OCI-LY3 (cell line): ENCODE results near the gene SULT4A1.

Experiments
- H2AFZ ChIP-seq: fragments of 200-600, 300-600 bp; shearing (Covaris generic); 2 replicates; pipeline ENCODE4 v1.6.0; 2014; ENCODE audit warnings: antibody characterized with exemption, low read depth, low read length
- H3K27ac ChIP-seq: fragments of 200-600, 300-600 bp; sonication (generic); 2 replicates; pipeline ENCODE4 v1.5.1; 2014; ENCODE audit warnings: mild to moderate bottlenecking, low read length, moderate library complexity, mixed read lengths
- H3K27me3 ChIP-seq: fragments of 200-600, 300-600 bp; sonication (generic); 2 replicates; pipeline ENCODE4 v1.6.1; 2014; ENCODE audit warnings: low read depth, low read length, mixed read lengths
- H3K36me3 ChIP-seq: fragments of 200-600, 300-600 bp; sonication (generic); replicated peaks from 2 replicates; pipeline ENCODE3; 2014; ENCODE audit warnings: low read depth, low read length, mixed read lengths
- H3K4me1 ChIP-seq: fragments of 300-600, 200-600 bp; sonication (generic); 2 replicates; pipeline ENCODE4 v1.6.1; 2014; ENCODE audit warnings: low read length, mixed read lengths
- H3K4me2 ChIP-seq: fragments of 200-600, 300-600 bp; sonication (generic); 2 replicates; pipeline ENCODE4 v1.6.1; 2014; ENCODE audit warnings: low read length, mixed read lengths
- H3K4me3 ChIP-seq: fragments of 300-600, 200-600 bp; sonication (generic); 2 replicates; pipeline ENCODE4 v1.5.1; 2014; ENCODE audit warnings: antibody characterized with exemption, mild to moderate bottlenecking, low read length, moderate library complexity
- H3K79me2 ChIP-seq: fragments of 300-600, 200-600 bp; shearing (Covaris generic); 2 replicates; pipeline ENCODE4 v1.6.1; 2014; ENCODE audit warnings: mild to moderate bottlenecking, low read length, mixed read lengths
- H3K9ac ChIP-seq: fragments of 300-600, 200-600 bp; shearing (Covaris generic); 2 replicates; pipeline ENCODE4 v1.6.0; 2014; ENCODE audit warnings: mild to moderate bottlenecking, low read length, moderate library complexity
- H3K9me3 ChIP-seq: fragments of 200-600, 300-600 bp; shearing (Covaris generic); 2 replicates; pipeline ENCODE4 v1.6.1; 2014; ENCODE audit warnings: low read length, mixed read lengths; ENCODE audit not compliant: insufficient read depth
- H4K20me1 ChIP-seq: fragments of 200-600, 300-600 bp; sonication (generic); 2 replicates; pipeline ENCODE4 v1.6.1; 2016; ENCODE audit warnings: low read length, mixed read lengths; ENCODE audit not compliant: insufficient read depth
- EZH2phosphoT487 ChIP-seq: fragments of 200-600 bp; shearing (Covaris generic); IDR thresholded peaks from 2 replicates; pipeline ENCODE4 v1.6.1; 2018; ENCODE audit warnings: antibody characterized with exemption, mixed run types, low read depth
- TF ChIP-seq, protein P1 (sequence below): fragments of 200-600, 300-600 bp; sonication (generic); IDR thresholded peaks from 2 replicates; pipeline ENCODE4 v1.5.1; 2014; ENCODE audit warnings: antibody characterized with exemption, low read length, low read depth

SULT4A1 gene

DNA sequence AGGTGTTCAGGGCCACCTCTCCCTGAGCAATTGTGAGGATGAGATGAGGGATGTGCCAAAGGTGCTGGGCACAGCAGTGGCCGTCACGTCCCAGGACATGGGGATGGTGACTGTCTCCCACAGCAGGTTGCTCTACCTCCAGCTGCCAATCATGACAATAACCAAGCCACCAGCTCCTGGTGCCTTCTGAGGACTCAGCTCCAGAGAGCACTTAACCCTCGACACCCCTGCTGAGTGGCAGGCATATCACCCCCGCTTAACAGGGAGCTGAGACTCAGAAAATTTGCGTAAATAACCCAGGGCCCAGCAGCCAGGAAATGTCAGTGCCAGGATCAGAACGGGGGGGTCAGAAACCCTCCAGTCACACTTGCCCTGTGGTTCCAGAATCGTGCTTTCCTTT, 37.9 kb upstream of the SULT4A1 start:
- Histone ChIP-seq H3K4me1 (no peaks in the 10 kb centered on the region), H4K20me1 (no peaks in the 10 kb centered on the region), H3K9ac (no peak overlapping the region), H2AFZ (no peak overlapping the region), H3K27ac (no peak overlapping the region), H3K27me3 (peaks cover 42% of the 10 kb centered on the region), H3K9me3 (no peaks in the 10 kb centered on the region), H3K36me3 (no peaks in the 10 kb centered on the region), H3K79me2 (no peaks in the 10 kb centered on the region), H3K4me2 (no peak overlapping the region), H3K4me3 (no peak overlapping the region)
- TF ChIP-seq EZH2phosphoT487: no peak
- TF ChIP-seq, protein P1, sequence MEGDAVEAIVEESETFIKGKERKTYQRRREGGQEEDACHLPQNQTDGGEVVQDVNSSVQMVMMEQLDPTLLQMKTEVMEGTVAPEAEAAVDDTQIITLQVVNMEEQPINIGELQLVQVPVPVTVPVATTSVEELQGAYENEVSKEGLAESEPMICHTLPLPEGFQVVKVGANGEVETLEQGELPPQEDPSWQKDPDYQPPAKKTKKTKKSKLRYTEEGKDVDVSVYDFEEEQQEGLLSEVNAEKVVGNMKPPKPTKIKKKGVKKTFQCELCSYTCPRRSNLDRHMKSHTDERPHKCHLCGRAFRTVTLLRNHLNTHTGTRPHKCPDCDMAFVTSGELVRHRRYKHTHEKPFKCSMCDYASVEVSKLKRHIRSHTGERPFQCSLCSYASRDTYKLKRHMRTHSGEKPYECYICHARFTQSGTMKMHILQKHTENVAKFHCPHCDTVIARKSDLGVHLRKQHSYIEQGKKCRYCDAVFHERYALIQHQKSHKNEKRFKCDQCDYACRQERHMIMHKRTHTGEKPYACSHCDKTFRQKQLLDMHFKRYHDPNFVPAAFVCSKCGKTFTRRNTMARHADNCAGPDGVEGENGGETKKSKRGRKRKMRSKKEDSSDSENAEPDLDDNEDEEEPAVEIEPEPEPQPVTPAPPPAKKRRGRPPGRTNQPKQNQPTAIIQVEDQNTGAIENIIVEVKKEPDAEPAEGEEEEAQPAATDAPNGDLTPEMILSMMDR: no peak

DNA sequence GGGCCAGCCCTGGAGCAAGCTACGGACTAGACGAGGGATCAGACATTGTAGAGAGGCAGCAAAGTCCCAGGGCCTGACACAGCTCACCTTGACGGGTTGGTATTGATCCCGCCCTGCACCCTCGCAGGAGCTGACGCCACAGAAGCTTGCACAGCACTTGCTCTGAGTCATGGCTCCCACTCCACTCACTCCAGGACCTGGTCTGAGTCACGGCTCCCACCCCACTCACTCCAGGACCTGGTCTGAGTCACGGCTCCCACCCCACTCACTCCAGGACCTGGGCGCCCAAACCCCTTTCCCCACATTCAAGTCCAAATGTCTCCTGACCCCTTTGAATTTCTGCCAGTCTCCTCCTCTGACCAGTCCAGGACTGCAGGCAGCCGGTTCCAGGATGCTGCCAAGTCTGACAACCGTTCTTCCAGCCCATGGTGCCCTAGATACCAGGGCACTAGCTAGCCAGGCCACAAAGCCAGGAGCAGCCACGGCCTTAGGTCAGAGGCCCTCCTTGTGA, 35.5 kb upstream of the SULT4A1 start:
- H2AFZ ChIP-seq: no peak overlapping the region
- TF ChIP-seq EZH2phosphoT487: no peak
- TF ChIP-seq, protein P1: no peak
- H3K4me1 ChIP-seq: no peaks in the 10 kb centered on the region
- no peak overlapping the region for H3K4me2 ChIP-seq
- no peaks in the 10 kb centered on the region for H3K36me3 ChIP-seq
- H3K27me3 ChIP-seq: peaks cover 49% of the 10 kb centered on the region
- no peak overlapping the region for H3K9ac ChIP-seq
- no peak overlapping the region for H3K27ac ChIP-seq
- no peaks in the 10 kb centered on the region for H3K9me3 ChIP-seq
- no peaks in the 10 kb centered on the region for H3K79me2 ChIP-seq
- no peaks in the 10 kb centered on the region for H4K20me1 ChIP-seq
- no peak overlapping the region for H3K4me3 ChIP-seq

DNA sequence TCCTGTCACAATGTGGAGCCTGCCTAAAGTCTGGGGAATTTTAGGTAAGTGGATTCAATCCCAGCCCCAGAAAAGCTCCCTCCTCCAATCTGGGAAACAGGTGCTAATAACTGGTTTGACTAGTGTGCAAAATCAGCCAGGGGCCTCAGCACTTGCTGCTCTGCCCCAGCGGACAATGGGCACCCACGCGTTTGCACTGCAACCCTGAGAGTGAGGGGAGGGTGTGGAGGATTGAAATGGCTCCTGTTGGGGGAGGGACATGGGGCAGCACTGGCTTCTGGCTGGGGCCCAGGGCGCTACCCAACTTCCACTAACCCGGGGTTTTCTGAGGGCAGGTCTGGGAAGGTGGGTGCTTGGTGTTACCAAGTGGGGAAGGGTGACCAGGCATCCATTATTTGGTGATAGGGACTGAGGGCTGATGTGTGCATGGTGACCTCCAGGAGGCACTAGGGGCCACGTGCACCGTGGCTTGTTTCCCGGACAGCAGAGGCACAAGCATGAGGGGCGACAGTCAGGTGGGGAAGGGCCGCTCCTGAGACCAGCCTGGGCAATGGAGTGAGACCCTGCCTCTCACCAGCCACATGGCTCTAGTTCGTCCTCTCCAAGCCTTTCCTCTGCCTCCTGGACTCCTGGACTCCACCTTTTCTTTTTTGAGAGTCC, 33.8 kb upstream of the SULT4A1 start:
- no peaks in the 10 kb centered on the region for H3K36me3 ChIP-seq
- H3K4me1 ChIP-seq: no peaks in the 10 kb centered on the region
- H3K9me3 ChIP-seq: no peaks in the 10 kb centered on the region
- no peak overlapping the region for H3K4me2 ChIP-seq
- no peak overlapping the region for H2AFZ ChIP-seq
- no peak overlapping the region for H3K4me3 ChIP-seq
- no peaks in the 10 kb centered on the region for H3K79me2 ChIP-seq
- H4K20me1 ChIP-seq: no peaks in the 10 kb centered on the region
- no peak overlapping the region for H3K9ac ChIP-seq
- H3K27me3 ChIP-seq: peaks cover 38% of the 10 kb centered on the region
- H3K27ac ChIP-seq: no peak overlapping the region
- TF ChIP-seq EZH2phosphoT487: no peak
- TF ChIP-seq, protein P1: no peak

DNA sequence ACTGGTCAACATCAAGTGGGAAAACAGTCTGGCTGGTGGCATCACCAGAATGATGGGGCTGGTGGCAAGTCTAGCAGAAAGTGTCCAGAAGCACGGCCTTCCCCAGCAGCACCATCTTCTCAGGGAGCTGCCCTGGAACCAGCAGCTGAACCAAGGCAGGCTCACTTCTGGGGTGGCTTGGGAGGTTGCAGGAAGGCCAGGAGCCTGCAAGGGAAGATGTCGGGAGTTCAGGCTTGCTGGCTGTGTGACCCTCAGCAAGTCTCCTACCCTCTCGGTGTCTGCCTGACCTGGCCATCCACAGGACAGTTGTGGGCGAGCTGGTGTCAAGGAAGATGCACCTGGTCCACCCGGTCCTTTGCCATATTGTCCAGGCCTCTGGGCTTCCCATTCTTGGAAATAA, 31.8 kb upstream of the SULT4A1 start:
- H2AFZ ChIP-seq: no peak overlapping the region
- no peak overlapping the region for H3K9ac ChIP-seq
- TF ChIP-seq, protein P1: no peak
- H3K36me3 ChIP-seq: no peaks in the 10 kb centered on the region
- H4K20me1 ChIP-seq: no peaks in the 10 kb centered on the region
- no peak overlapping the region for H3K27ac ChIP-seq
- no peak overlapping the region for H3K4me2 ChIP-seq
- no peaks in the 10 kb centered on the region for H3K9me3 ChIP-seq
- H3K79me2 ChIP-seq: no peaks in the 10 kb centered on the region
- H3K4me3 ChIP-seq: no peak overlapping the region
- H3K4me1 ChIP-seq: no peaks in the 10 kb centered on the region
- H3K27me3 ChIP-seq: peaks cover 21% of the 10 kb centered on the region
